NOMO-1 (cell line): ENCODE data around the gene MYH2.
"Not testable (repeated sequence)": the region's sequence is repeated elsewhere in the genome, so short reads cannot be mapped to it uniquely, and the experiment has no call there.

ENCODE experiments used
- DNase-seq, 2 experiments: peaks; one replicate each; lab custom pipeline; 2025; ENCODE audit not compliant: unreplicated experiment in 2 of 2; lab: John Stamatoyannopoulos, UW

The MYH2 gene

GRCh38 chr17:10549096-10549842, at the start of gene MYH2:
TSS of gene MYH2 (minus strand) at chr17:10549658. CDS start at chr17:10547920, 1,738 bp downstream.
- no peak for DNase-seq

- DNase-seq, result no peak
Measured at GRCh38 chr17:10598621-10599020, 49.2 kb upstream of the MYH2 start.

- no peak for DNase-seq
Measured at GRCh38 chr17:10589553-10590145, 40.2 kb upstream of the MYH2 start.

- no peak for DNase-seq
Measured at GRCh38 chr17:10585529-10585928, 36.1 kb upstream of the MYH2 start.

GRCh38 chr17:10583834-10584233, 34.4 kb upstream of the MYH2 start:
- DNase-seq, result no peak

- DNase-seq, result no peak
Measured at GRCh38 chr17:10579270-10579669, 29.8 kb upstream of the MYH2 start.

- no peak for DNase-seq
Measured at GRCh38 chr17:10574324-10574723, 24.9 kb upstream of the MYH2 start.

- DNase-seq, result no peak
Measured at GRCh38 chr17:10563991-10564660, 14.7 kb upstream of the MYH2 start.

- DNase-seq, result no peak
Measured at GRCh38 chr17:10558049-10558448, 8.6 kb upstream of the MYH2 start.

GRCh38 chr17:10557422-10557821, 8.0 kb upstream of the MYH2 start:
- DNase-seq, result no peak

GRCh38 chr17:10556301-10557005, 7.0 kb upstream of the MYH2 start:
- DNase-seq, result no peak

GRCh38 chr17:10550014-10550413, 556 bp upstream of the MYH2 start:
- no peak for DNase-seq

GRCh38 chr17:10547351-10547750, 2.1 kb downstream of the MYH2 start:
- DNase-seq, result no peak

- not testable (repeated sequence) for DNase-seq
Measured at GRCh38 chr17:10543486-10543885, 6.0 kb downstream of the MYH2 start.

GRCh38 chr17:10541179-10541578, 8.3 kb downstream of the MYH2 start:
- DNase-seq, result not testable (repeated sequence)

- DNase-seq, result no peak
Measured at GRCh38 chr17:10532026-10532425, 17.4 kb downstream of the MYH2 start.

- DNase-seq, result no peak
Measured at GRCh38 chr17:10527419-10527818, 22.0 kb downstream of the MYH2 start.

GRCh38 chr17:10526517-10526916, 22.9 kb downstream of the MYH2 start:
- DNase-seq, result no peak

GRCh38 chr17:10523064-10523463, 26.4 kb downstream of the MYH2 start:
- no peak for DNase-seq

- no peak for DNase-seq
Measured at GRCh38 chr17:10521949-10522348, 27.5 kb downstream of the MYH2 start.

- no peak for DNase-seq
Measured at GRCh38 chr17:10518271-10519037, 31.0 kb downstream of the MYH2 start, which contains the start of gene MYH1. TSS of gene MYH1 (minus strand) at chr17:10518542. CDS start at chr17:10516642, 1,900 bp downstream.
